HepG2 (cell line): ENCODE measurements around the gene RPS8. TPM values are rescaled to one million over a fixed set of nuclear protein-coding genes. Genes with fewer than 3 reads are reported as not detected.

Experiments
- ATF1 ChIP-seq: IDR thresholded peaks from 2 replicates; pipeline ENCODE4 v1.6.1; 2016; ENCODE audit warnings: mild to moderate bottlenecking, control low read depth
- GFI1 ChIP-seq: sonication (generic); formaldehyde crosslinking; IDR thresholded peaks from 2 replicates; pipeline ENCODE4 v1.5.0; 2020; ENCODE audit warnings: missing genetic modification reagents, mild to moderate bottlenecking, borderline replicate concordance
- GTF2F1 ChIP-seq: fragments of 150-350 bp; IDR thresholded peaks from 2 replicates; pipeline ENCODE4 v1.6.1; 2014; ENCODE audit warnings: low read length
- HDAC6 ChIP-seq: fragments of 200-600 bp; sonication (generic); IDR thresholded peaks from 2 replicates; pipeline ENCODE4 v1.7.0; 2017; ENCODE audit warnings: mild to moderate bottlenecking, antibody characterized with exemption, low read length, low read depth
- NAIF1 ChIP-seq: sonication (generic); formaldehyde crosslinking; IDR thresholded peaks from 2 replicates; pipeline ENCODE4 v1.5.0; 2020; ENCODE audit warnings: mild to moderate bottlenecking, missing genetic modification reagents, borderline replicate concordance
- NCOA1 ChIP-seq: sonication (generic); formaldehyde crosslinking; IDR thresholded peaks from 2 replicates; pipeline ENCODE4 v1.9.0; 2021; ENCODE audit warnings: missing genetic modification reagents
- TEAD2 ChIP-seq: sonication (generic); formaldehyde crosslinking; IDR thresholded peaks from 2 replicates; pipeline ENCODE4 v1.9.0; 2021; ENCODE audit warnings: missing genetic modification reagents
- U2AF2 ChIP-seq: fragments of 200-400 bp; formaldehyde crosslinking; IDR thresholded peaks from 2 replicates; pipeline ENCODE4 v1.6.1; 2017; ENCODE audit warnings: low read depth, mild to moderate bottlenecking, low read length
- ZBTB7A ChIP-seq: sonication (generic); formaldehyde crosslinking; IDR thresholded peaks from 2 replicates; pipeline ENCODE4 v1.8.0; 2022; ENCODE audit warnings: mild to moderate bottlenecking, missing genetic modification reagents
- ZFP1 ChIP-seq: IDR thresholded peaks from 2 replicates; pipeline ENCODE4 v1.6.1; 2016
- ZFY ChIP-seq: sonication (generic); formaldehyde crosslinking; IDR thresholded peaks from 2 replicates; pipeline ENCODE4 v1.4.0; 2020; ENCODE audit warnings: missing genetic modification reagents
- ZNF263 ChIP-seq: sonication (generic); formaldehyde crosslinking; IDR thresholded peaks from 2 replicates; pipeline ENCODE4 v1.4.0; 2020; ENCODE audit warnings: missing genetic modification reagents
- ZNF30 ChIP-seq: sonication (generic); formaldehyde crosslinking; IDR thresholded peaks from 2 replicates; pipeline ENCODE4 v1.5.0; 2020; ENCODE audit warnings: mild to moderate bottlenecking, missing genetic modification reagents
- ZNF343 ChIP-seq: sonication (generic); formaldehyde crosslinking; IDR thresholded peaks from 2 replicates; pipeline ENCODE4 v1.4.0; 2020; ENCODE audit warnings: mild to moderate bottlenecking, missing genetic modification reagents
- ZNF484 ChIP-seq: sonication (generic); formaldehyde crosslinking; IDR thresholded peaks from 2 replicates; pipeline ENCODE4 v1.5.1; 2020; ENCODE audit warnings: mild to moderate bottlenecking, low read depth, missing genetic modification reagents, borderline replicate concordance
- ZNF644 ChIP-seq: IDR thresholded peaks from 2 replicates; pipeline ENCODE4 v1.6.1; 2016; ENCODE audit warnings: low read depth
- ZNF788 ChIP-seq: sonication (generic); formaldehyde crosslinking; IDR thresholded peaks from 2 replicates; pipeline ENCODE4 v1.5.0; 2020; ENCODE audit warnings: mild to moderate bottlenecking, missing genetic modification reagents, borderline replicate concordance
- ZNF883 ChIP-seq: sonication (generic); formaldehyde crosslinking; IDR thresholded peaks from 2 replicates; pipeline ENCODE4 v1.5.1; 2020; ENCODE audit warnings: mild to moderate bottlenecking, missing genetic modification reagents; ENCODE audit errors: not compliant biosample characterization
- ZNF891 ChIP-seq: sonication (generic); formaldehyde crosslinking; IDR thresholded peaks from 2 replicates; pipeline ENCODE4 v1.5.0; 2020; ENCODE audit warnings: mild to moderate bottlenecking, missing genetic modification reagents
- polyA plus RNA-seq, 8 experiments: library from polyadenylated mRNA; depleted of rRNA in 3 of 8; stranded (reverse) in 7 of 8; unstranded in 1 of 8; fragments of >200 nt; fragmentation: Illumina TruSeq in 4 of 8; extraction: Trizol in 4 of 8; gene quantifications; 2 replicates each; pipeline versions ENCODE4 v1.2.1 to v1.2.3, GENCODE V29; 2011 to 2016; ENCODE audit warnings: low read depth in 4 of 8, missing spikeins in 1 of 8, mixed read lengths in 1 of 8; ENCODE audit not compliant: insufficient read depth in 1 of 8
- total RNA-seq, 5 experiments: library from RNA; depleted of rRNA; stranded (reverse); fragments of >200 nt; fragmentation: Illumina TruSeq; extraction: Trizol; gene quantifications; 2 replicates each; pipeline ENCODE4 v1.2.3, GENCODE V29; 2016; ENCODE audit warnings: low read depth in 1 of 5
- TF ChIP-seq, protein P1 (sequence below): sonication (generic); formaldehyde crosslinking; IDR thresholded peaks from 2 replicates; pipeline ENCODE4; 2020; ENCODE audit warnings: missing genetic modification reagents, mild to moderate bottlenecking, borderline replicate concordance
- TF ChIP-seq, protein P2 (sequence below): conservative IDR thresholded peaks from 2 replicates; pipeline ENCODE4 v1.6.1; 2018; ENCODE audit warnings: missing genetic modification reagents
- TF ChIP-seq, protein P3 (sequence below): sonication (generic); formaldehyde crosslinking; IDR thresholded peaks from 2 replicates; pipeline ENCODE4 v1.9.0; 2021; ENCODE audit warnings: missing genetic modification reagents, mild to moderate bottlenecking, borderline replicate concordance
- TF ChIP-seq, protein P4 (sequence below): IDR thresholded peaks from 2 replicates; pipeline ENCODE4 v1.6.1; 2012; ENCODE audit warnings: low read depth, low read length, improper control_type of control experiment

Gene RPS8
- total and polyA plus RNA-seq, 2 of the 13 experiments (the other 11 are each of a cell fraction or from before 2014, with no cell fraction given) = 2,628 to 2,822 TPM

DNA sequence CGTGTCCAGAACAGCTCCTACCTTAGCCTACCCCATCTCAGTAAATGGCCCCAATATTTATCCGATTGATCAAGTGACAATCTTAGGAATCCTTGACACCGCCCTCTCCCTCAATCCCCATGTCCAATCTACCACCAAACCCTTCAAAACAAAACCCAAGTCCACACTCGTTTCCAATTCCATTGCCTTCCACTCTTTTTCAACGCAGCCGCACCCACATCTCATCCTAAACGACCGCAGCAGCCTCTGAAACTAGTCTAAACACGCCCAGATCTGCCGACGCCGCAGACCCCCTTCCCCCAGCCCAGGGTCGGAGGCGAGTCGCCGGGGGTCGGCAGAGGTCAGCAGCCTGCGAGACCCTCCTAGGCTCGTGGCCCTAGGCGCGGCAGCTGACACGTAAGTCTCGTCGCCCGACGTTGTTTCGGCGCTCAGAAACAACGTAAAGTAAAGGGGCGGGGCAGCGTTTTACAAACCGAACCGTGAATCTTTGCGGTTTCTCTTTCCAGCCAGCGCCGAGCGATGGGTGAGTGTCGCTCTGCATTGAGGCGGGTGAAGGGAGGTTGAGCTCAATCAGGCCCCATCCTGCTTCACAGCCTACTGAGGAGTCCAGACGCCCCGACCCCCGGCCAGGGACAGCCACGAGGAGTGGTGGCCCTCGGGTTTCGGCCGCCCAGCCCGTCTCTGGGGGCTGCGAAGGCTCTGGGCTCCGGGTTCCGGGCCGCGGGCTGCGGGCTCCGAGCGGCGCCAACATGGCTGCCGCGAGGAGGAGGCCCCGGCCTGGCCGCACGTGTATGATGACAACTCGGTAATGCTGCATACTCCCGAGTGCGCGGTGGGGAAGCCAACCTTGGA is at the start of gene RPS8 (continued):
- peak; percentile 72; the same call in 1 of the 2 replicates for TF ChIP-seq ZNF788
- TF ChIP-seq, protein P1, sequence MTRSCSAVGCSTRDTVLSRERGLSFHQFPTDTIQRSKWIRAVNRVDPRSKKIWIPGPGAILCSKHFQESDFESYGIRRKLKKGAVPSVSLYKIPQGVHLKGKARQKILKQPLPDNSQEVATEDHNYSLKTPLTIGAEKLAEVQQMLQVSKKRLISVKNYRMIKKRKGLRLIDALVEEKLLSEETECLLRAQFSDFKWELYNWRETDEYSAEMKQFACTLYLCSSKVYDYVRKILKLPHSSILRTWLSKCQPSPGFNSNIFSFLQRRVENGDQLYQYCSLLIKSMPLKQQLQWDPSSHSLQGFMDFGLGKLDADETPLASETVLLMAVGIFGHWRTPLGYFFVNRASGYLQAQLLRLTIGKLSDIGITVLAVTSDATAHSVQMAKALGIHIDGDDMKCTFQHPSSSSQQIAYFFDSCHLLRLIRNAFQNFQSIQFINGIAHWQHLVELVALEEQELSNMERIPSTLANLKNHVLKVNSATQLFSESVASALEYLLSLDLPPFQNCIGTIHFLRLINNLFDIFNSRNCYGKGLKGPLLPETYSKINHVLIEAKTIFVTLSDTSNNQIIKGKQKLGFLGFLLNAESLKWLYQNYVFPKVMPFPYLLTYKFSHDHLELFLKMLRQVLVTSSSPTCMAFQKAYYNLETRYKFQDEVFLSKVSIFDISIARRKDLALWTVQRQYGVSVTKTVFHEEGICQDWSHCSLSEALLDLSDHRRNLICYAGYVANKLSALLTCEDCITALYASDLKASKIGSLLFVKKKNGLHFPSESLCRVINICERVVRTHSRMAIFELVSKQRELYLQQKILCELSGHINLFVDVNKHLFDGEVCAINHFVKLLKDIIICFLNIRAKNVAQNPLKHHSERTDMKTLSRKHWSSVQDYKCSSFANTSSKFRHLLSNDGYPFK (CRISPR knock-in tag) = peak; percentile 84
- peak; percentile 85 for TF ChIP-seq ZNF883 (CRISPR knock-in tag)
- TF ChIP-seq ZNF343 = 0 out of 2 replicates have a peak, but pooled peaks have one; percentile 63
- no peak for TF ChIP-seq ZNF263
- TF ChIP-seq, protein P2, sequence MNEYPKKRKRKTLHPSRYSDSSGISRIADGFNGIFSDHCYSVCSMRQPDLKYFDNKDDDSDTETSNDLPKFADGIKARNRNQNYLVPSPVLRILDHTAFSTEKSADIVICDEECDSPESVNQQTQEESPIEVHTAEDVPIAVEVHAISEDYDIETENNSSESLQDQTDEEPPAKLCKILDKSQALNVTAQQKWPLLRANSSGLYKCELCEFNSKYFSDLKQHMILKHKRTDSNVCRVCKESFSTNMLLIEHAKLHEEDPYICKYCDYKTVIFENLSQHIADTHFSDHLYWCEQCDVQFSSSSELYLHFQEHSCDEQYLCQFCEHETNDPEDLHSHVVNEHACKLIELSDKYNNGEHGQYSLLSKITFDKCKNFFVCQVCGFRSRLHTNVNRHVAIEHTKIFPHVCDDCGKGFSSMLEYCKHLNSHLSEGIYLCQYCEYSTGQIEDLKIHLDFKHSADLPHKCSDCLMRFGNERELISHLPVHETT (CRISPR knock-in tag) = peak; percentile 37; the same call in 1 of the 2 replicates
- peak; percentile 76; the same call in 1 of the 2 replicates for TF ChIP-seq GTF2F1
- peak; percentile 83; the same call in 1 of the 2 replicates for TF ChIP-seq ZNF30
- TF ChIP-seq GFI1 (CRISPR knock-in tag) = peak; percentile 78; the same call in 1 of the 2 replicates
- TF ChIP-seq, protein P3, sequence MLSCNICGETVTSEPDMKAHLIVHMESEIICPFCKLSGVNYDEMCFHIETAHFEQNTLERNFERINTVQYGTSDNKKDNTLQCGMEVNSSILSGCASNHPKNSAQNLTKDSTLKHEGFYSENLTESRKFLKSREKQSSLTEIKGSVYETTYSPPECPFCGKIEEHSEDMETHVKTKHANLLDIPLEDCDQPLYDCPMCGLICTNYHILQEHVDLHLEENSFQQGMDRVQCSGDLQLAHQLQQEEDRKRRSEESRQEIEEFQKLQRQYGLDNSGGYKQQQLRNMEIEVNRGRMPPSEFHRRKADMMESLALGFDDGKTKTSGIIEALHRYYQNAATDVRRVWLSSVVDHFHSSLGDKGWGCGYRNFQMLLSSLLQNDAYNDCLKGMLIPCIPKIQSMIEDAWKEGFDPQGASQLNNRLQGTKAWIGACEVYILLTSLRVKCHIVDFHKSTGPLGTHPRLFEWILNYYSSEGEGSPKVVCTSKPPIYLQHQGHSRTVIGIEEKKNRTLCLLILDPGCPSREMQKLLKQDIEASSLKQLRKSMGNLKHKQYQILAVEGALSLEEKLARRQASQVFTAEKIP (CRISPR knock-in tag) = no peak
- TF ChIP-seq HDAC6 = no peak
- peak; percentile 97 for TF ChIP-seq ZFY (CRISPR knock-in tag)
- TF ChIP-seq ATF1 (CRISPR knock-in tag) = peak; percentile 99
- peak; percentile 33; the same call in 1 of the 2 replicates for TF ChIP-seq ZFP1 (CRISPR knock-in tag)
- no peak for TF ChIP-seq ZNF644
- 0 out of 2 replicates have a peak, but pooled peaks have one; percentile 73 for TF ChIP-seq U2AF2
- TF ChIP-seq ZNF891 (CRISPR knock-in tag) = 0 out of 2 replicates have a peak, but pooled peaks have one; percentile 45
- TF ChIP-seq, protein P4, sequence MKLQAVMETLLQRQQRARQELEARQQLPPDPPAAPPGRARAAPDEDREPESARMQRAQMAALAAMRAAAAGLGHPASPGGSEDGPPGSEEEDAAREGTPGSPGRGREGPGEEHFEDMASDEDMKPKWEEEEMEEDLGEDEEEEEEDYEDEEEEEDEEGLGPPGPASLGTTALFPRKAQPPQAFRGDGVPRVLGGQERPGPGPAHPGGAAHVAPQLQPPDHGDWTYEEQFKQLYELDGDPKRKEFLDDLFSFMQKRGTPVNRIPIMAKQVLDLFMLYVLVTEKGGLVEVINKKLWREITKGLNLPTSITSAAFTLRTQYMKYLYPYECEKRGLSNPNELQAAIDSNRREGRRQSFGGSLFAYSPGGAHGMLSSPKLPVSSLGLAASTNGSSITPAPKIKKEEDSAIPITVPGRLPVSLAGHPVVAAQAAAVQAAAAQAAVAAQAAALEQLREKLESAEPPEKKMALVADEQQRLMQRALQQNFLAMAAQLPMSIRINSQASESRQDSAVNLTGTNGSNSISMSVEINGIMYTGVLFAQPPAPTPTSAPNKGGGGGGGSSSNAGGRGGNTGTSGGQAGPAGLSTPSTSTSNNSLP = no peak
- no peak for TF ChIP-seq ZNF484 (CRISPR knock-in tag)
- TF ChIP-seq NCOA1 (CRISPR knock-in tag) = no peak
- peak; percentile 100 for TF ChIP-seq ZBTB7A
- TF ChIP-seq TEAD2 (CRISPR knock-in tag) = no peak
- peak; percentile 83; the same call in 1 of the 2 replicates for TF ChIP-seq NAIF1 (CRISPR knock-in tag)
